Right renal cortex interstitium (tissue), 3 donors: ENCODE measurements around the gene KRT17. TPM values are rescaled to one million over a fixed set of nuclear protein-coding genes. Genes with fewer than 3 reads are reported as not detected.

Source experiments
- DNase-seq, 3 donors: peaks; one replicate each; pipeline ENCODE4 v3.0.0-alpha.2; 2013; ENCODE audit warnings: low read depth in 3 of 3, low spot score in 2 of 3
- polyA plus RNA-seq, 3 donors: library from polyadenylated mRNA; unstranded; fragments of 120-200 nt; gene quantifications; one replicate each; pipeline ENCODE4 v1.2.1, GENCODE V29; 2013; ENCODE audit not compliant: insufficient read length in 3 of 3

KRT17 gene
- polyA plus RNA-seq, result 1 to 10 TPM in 2 of 3 donors, under 1 TPM in 1; 0.98 to 1.6 (median 1.2) TPM

DNA sequence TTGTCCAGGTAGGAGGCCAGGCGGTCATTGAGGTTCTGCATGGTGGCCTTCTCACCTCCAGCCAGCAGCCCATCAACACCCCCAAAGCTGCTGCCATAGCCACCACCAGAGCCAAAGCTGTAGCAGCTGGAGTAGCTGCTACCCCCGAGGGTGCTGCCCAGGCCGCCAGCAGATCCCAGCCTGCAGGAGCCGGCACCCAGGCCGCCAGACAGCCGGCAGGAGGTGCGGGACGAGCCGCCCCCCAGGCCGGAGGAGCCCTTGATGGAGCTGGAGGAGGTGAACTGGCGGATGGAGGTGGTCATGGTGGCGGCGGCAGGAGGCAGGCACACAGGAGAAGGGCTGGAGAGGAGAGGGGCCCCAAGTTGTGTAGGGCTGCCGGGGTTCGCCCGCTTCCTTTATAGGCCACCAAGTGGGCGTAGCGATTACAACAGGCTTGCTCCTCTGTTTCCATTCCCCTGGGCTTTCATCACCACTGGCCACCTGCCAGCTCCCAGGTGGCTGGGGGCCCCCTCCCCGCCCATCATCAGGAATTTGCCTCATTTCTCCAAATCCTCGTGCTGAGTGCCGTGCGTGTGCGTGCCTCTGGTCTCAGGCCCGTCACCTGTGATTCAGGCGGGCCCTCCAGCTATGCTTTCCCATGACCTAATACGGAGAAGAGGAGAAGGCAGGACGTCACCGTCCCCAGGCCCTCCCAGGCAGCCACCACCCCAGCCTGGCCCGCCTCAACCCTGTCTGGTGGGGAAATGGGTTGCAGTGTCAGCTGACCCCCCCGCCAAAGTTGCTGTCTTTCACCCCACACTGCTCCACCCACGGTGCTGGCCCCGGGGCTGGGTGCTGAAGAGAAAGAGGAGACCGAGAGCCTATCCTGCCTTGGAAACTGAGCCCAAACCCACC is at the start of gene KRT17:
Gene KRT17, minus strand, starts transcription at position 368 of the 894 bp plus-strand sequence. Its CDS starts 66 bp downstream, at position 302.
- DNase-seq, result no peak

DNA sequence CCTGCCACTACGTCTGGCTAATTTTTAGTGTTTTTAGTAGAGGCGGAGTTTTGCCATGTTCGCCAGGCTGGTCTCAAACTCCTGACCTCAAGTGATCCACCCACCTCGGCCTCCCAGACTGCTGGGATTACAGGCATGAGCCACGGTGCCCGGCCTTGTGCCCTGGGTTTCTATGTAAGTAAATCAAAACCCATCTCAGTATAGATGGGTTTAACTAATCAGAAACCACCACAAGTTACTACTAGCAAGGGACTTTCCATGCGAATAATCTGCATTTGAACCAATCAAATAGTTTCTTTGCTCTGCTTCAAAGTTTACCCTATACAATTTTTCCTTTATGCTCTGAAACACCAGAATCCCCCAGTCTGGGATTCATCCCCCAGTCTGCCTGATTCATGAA is 47.8 kb upstream of the KRT17 start:
- DNase-seq, result no peak

DNA sequence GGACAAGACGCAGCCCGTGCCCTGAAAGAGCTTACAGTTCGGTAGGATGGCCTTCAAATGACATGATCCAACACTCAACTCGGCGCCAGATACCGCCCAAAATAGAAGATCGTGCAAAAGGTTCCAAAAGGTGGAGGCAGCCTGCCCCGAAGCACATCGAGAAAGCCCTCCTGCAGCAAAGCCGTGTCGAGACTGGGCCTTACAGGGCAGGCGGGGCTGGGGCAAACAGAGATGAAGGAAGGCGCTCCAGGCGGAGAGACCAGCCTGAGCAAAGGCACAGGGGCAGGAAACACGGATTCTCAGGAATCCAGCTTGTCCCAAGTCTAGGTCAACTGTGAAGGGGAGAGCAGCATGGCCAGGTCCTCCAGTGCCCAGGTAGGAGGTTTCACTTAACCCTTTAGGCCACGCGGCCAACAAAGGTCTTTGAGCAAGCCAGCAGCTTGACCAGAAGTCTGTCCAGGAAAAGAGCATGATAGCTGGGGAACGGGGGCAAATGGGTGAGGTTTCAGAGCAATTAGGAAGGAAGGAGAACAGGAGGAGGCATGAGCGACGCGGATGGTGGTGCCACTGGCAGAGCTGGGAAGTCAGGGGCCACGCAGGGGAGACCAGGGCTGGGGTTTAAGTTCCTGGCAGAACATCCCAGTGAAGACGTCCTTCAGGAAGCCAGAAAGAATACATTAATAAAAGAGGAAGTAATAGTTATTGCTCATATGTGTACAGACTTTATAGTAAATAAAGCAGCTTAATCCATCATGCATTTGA is 43.1 kb upstream of the KRT17 start:
- no peak for DNase-seq

DNA sequence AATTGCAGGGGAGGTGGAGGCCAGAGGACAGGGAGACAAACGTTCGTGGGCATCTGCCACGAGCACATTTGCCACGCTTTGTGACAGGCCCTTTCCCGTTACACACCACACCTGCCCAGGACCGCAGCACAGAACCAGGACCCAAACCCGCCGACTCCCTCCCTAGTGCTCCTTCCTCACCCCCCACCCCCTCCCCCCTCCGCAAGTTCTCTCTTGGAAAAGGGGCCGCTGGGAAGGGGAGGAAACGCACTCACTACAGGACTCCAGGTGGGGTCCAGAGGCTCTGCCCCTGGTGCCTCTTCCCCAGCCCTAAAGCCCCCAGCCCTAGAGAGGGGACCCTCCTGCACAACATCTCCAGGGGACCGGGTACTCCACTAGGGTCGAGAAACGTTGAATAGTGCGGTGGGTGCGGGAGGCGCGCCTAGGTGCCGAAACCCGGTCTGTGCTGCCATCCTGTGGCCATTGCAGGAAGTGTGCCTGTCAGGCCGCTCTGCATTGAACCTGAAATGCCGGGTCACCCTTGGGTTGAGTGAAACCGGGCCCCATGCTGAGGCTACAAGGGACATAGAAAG is 42.4 kb upstream of the KRT17 start:
- no peak for DNase-seq

DNA sequence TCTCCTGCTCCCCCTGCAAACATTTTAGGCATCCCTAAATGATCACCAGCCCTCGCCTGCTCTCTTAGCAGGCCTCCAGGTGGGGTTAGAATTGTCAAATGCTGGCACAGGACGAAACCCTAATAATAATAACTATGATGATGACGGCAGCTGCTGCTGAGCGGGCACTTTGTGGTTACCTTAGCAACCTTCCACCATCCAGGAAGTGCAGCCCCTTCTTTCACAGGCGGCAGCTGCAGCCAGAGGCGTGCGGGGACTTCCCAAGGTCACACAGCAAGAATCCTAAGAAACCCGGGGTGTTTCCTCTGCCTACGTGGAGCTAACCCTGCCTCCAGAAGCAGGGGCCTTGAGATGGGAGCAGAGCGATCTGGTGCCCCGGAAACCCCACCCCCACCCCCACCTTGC is 41.9 kb upstream of the KRT17 start:
- no peak for DNase-seq

DNA sequence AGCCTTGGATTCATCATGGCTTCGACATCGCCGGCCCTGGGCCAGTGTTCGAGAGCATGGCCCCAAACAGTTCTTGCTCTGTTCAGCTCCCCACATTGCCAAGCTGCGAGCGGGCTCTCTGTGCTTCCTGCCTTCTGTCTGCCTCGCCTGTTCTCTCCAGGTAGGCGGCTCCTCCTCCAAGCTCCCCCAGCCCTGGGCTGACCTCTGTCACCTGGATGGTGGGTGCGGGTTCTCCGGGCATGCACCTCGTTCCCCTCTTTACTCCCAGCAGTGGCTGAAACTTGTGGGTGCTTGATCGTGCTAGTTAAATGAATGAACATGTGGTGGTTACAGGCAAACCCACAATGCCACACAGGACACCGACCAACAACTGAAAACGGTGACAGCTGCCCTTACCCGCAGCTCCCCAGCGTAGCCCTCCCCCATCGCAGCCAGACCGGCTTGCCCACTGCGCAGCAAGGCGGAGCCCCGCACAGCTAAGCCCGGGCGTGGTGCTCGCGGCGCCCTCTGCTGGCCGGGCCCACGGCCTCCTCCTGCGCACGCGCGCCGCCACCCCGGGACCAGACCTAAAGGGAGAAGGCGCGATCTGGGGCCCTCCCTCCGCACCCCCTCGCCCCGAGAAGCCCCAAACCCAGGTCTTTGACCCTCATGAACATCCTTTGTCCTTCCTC is 41.3 kb upstream of the KRT17 start:
- DNase-seq, result no peak

DNA sequence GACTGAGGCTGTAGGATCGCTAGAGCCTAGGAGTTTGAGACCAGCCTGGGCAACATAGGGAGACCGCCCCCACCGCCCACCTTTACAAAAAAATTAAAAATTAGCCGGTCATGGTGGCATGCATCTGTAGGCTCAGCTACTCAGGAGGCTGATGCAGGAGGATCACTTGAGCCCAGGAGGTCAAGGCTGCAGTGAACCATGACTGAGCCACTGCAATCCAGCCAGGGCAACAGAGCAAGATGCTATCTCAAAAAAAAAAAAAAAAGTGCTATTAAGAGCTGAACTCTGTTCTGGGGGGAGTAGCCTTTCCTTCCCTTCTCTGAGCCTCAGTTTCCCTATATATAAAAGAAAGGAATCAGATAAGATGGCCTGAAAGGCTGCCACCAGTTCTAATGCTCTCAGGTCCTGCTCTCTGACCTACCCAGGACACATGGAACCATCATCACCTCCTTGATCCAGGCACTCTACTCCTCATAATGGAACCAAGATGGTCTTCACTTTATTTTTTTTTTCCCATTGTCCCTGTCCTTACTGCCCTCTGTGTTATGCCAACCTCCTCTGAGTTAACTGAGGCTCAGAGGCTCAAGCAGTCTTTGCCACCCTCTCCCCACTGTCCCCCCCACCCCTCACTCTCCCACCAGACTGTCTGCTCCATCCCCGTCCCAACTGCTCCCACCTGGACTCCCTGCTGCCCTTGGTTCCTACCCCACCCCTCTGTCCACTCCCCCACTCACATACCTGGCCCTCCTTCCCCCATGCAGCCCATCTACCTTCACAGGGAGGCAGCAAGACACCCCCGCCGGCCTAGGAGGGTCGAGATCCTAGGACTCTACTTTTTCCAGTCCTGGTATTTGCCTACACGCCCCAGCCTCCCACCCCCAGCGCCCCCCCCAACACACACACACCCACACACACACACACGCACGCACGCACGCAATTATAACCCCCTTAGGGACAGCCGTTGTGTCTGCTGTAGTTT is 40.5 kb upstream of the KRT17 start:
- DNase-seq, result no peak

DNA sequence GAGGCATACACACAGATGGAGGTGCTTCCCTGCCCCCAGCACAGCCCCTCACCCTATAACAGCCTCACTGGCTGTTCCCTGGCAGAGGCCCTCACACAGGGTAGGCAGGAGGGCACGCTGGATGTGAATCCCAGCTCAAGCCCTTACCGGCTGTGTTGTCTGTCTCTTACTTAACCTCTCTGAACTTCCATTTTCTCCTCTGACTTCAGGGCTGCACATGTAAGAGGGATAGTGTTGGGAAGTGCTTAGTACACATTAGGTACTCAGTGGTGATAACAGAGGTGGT is 39.7 kb upstream of the KRT17 start:
- DNase-seq, result no peak

DNA sequence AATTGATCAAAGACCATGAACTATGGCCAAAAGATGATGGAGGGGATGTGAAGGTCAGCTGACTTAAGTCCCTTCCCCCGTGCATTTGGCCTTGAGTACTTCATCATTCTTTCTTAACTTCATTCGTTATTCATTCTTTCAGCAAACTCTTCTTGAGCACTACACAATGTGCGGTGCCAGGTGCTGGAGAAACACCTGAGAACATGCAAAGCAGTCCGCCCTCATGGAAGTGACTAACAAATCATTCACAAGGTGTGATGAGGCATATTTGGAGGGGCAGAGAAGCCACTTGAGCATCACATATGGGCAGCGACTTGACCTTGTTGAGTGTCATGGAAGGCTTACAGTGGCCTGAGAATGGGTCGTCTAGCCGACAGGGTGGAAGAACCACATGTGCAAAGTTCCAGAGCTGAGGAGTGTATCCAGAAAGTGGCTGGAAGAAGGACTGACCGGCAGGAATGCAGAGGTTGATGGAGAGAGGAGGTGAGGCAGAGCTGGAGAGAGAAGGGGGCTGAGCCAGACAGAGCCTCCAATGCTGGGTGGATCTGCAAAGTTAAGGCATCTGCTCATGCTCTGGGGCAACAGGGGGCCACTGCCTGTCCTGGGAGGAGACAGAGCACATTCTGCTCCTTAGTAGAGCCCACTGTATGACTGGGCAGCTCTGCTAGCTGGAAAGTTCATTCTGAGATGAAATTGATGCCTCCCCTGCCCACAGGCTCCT is 39.2 kb upstream of the KRT17 start:
- no peak for DNase-seq

DNA sequence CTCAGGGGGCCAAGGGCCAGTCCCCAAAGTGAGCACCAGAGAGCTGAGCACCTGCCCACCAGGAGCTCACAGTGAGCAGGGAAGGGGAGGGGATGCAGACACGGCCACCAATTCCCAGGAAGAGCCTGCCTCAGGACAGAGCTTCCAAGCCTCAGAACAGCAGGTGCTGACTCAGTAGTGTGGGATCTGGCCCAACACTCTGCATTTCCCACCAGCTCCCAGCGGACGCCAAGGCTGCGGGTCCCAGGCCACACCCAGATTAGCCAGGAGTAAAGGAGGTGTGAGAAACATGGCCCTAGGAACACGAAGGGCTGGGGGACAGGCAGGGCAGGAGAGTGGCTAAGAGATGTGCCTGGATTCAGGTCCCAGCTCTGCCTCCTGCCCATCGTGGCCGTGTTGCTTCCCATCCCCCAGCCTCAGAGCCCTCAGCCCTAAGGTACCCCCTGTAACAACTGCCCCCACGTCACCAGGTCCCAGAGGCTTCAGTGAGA is 35.9 kb upstream of the KRT17 start:
- no peak for DNase-seq

DNA sequence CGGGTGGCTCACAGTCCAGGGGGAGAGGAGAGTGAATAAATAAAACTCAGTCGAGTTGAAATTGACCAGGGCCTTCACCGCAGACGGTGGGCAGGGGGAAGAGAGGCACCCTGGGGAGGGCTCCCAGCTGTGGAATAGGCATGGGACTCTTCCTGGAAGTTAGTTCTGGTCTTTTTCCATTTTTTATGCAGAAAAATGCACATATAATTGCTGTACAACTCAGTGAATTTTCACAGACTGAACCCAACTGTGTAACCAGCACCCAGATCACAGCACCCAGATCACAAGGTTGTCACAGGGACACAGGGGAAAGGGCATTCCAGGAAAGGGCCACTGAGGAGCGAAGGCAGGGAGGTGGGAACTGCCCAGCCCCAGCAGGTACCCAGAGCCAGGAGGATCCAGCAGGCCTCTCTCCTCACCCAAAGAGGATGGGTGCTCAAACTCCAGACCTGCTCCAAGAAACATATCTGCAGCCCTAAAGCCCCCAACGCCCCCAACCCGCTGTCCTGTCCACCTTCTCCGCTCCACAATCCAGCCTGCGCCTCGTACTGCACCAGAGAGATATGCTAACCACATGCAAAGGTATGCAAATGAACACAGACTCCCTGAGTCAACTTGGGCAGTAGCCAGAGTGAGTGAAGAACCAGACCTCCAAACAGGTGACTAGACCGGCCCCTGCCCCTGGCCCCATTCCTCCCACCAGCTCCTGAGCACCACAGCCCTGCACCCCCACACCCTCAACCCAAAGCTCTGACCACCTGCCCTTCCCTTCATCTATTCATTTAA is 35.2 kb upstream of the KRT17 start:
- DNase-seq, result no peak

DNA sequence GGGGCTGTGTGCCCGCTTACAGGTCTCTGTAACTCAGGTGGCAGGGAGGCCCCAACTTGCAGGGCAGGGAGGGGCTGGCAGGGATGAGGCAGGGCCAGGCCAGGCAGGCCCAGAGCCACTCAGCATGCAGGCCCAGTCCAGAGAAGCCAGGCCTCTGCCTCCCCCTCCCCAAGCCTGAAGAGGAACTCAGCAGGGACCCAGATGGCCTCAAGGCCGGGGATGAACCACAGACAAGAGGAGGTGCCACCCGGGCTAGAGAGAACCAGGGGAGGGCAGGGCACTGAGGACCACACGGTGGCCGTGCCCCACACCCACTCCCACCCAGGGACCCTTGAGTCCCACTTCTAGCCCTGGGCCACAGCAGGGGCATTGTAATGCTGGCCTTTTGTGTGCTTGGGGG is 34.5 kb upstream of the KRT17 start:
- no peak for DNase-seq

DNA sequence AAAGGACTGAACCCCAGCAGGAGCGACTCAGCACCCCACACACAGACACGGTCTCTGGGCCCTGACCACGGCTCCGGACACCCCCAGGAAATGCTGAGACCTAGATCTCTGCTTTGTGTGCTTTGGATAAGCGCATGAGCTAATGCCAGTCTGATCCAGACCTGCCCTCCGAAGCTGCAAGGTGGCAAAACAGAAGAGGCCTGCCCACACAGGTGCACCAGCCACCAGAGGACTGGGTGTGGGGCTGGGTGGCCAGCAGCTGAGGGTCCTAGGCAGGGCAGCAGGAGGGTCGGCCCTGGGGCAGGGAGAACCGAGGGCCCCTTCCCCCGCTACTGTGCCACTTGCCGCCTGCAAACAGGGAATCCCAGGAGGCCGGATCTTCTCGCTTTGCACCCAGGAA is 33.6 kb upstream of the KRT17 start:
- no peak for DNase-seq

DNA sequence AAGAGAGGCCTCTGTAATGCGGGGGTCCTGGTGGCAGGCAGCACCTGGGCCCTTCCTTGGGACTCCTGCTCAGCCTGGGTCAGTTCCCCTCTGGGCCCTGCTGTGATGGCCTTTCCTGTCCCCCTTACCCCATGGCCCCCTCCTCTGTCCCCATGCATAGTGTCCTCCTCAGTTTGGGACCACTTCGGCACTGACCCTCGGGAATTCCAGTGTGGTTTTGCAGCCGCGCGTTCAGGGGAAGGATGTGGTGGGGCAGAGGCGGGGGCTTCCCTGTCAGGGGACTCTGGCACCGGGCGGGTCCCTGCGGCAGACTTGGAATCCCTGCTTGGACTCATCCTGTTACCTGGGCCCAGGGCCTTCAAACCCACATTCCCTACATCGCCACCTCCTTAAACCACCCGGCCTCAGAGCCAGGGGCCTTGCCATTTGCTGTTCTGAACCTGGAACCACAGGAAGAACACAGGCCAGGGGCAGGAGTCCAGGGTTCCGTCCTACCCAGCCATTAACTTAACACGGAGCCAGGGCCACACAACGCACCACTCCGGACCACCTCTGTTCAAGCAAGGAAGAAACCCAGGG is 32.9 kb upstream of the KRT17 start:
- no peak for DNase-seq

DNA sequence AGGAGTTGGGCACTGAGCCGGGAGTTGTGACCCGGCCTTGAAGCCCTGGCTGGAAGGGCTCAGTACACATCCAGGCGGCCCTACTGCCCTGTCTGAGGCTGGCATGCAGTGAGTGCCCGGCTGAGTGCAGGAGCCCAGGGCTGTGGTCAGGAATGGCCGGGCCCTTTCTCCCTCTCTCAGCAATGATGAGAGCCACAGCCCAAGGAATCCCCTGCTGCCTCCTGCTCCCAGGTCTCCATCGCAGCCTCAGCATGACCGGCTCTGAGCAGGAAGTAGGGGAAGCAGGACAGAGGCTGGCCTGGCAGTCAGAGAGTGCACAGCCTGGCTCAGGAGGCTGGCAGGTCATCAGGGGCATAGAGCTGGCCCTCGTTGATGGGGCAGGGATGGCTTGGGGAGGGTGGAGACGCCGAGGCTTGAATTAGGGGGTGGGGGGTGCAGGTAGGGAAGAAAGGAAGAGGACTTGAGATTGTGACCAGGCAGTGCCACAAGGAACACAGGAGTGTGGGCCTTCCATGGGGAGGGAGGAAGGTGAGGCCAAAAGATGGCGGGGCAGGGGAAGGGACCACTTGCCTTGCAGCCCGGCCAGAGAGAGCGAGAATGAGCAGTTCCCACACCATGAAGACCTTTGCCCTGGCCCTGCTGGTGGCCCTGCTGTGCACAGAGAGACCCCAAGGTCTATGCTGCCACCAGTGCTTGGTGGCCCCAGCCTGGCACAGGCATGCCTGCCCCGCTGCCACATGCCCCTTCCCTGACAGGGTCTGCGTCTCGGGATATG is 32.1 kb upstream of the KRT17 start:
- DNase-seq, result no peak

DNA sequence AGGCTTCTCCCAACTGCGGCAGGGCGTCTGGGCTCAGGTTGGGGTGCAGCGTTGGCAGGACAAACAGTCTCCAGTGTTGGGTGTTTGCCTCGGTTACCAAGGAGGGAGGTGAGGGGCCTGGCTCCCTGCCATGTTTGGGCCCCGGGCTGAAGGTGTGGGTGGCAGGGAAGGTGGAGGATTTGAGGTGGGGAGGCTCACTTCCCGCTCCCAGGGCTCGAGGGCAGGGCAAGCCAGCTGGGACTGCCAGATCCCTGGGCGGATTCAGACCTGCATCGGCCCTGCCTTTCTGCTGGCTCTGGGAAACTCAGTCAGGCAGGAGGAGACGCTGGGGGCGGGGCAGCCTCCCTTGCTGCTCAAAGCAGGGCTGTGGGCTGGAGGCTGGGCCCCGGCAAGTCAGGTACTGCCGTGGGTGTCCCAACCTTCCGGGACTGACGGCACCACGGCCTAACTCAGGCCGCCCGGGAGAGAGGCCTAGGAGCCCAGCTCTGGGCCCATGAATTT is 31.3 kb upstream of the KRT17 start:
- no peak for DNase-seq
